Panc1 (cell line): ENCODE results near the gene MAG. TPM values are rescaled to one million over a fixed set of nuclear protein-coding genes. Genes with fewer than 3 reads are reported as not detected.

Experiments
- ATAC-seq: fragments of 200-7000 bp; cut with Tn5 transposase; 2 replicates; pipeline ENCODE4 v1.9.1; 2020; ENCODE audit warnings: mild to moderate bottlenecking, moderate library complexity
- BruUV-seq: library from RNA; stranded (reverse); fragments of 400-500 nt; replicated peaks from 2 replicates; lab custom pipeline; 2021; lab: Mats Ljungman, UMichigan
- CTCF ChIA-PET: fragments of 300-600 bp; sonication (Branson Sonifier 250); formaldehyde crosslinking; loops from one replicate; lab custom pipeline; 2022; ENCODE audit warnings: antibody characterized with exemption; lab: Charles Lee
- POLR2A ChIA-PET: fragments of 300-600 bp; sonication (Branson Sonifier 250); formaldehyde crosslinking; loops from one replicate; lab custom pipeline; 2022; ENCODE audit warnings: antibody characterized with exemption; lab: Charles Lee
- DNase-seq: peaks from one replicate; pipeline ENCODE4 v3.0.0-alpha.2; 2010; ENCODE audit warnings: low read depth, low spot score
- H3K27ac ChIP-seq: 2 replicates; pipeline ENCODE4 v1.5.1; 2011; ENCODE audit warnings: mild to moderate bottlenecking, low read length, inconsistent platforms
- H3K27me3 ChIP-seq: fragments of 200-500 bp; sonication (Bioruptor generic); 2 replicates; pipeline ENCODE4 v1.6.0; 2014; ENCODE audit warnings: low read length, inconsistent platforms; ENCODE audit not compliant: control insufficient read depth, insufficient read depth
- H3K36me3 ChIP-seq: fragments of 200-500 bp; sonication (Bioruptor generic); 2 replicates; pipeline ENCODE4 v1.5.1; 2014; ENCODE audit warnings: inconsistent platforms, mild to moderate bottlenecking, low read length, moderate library complexity; ENCODE audit not compliant: control insufficient read depth, insufficient read depth
- H3K4me1 ChIP-seq: 2 replicates; pipeline ENCODE4 v1.5.1; 2011; ENCODE audit warnings: inconsistent platforms, mild to moderate bottlenecking, low read length, moderate library complexity; ENCODE audit not compliant: control insufficient read depth, insufficient read depth
- H3K4me3 ChIP-seq, 2 experiments: 2 replicates each; pipeline ENCODE4 v1.5.1; 2011 to 2012; ENCODE audit warnings: low read depth in 2 of 2, low read length in 2 of 2, mild to moderate bottlenecking in 2 of 2, inconsistent platforms in 1 of 2, moderate library complexity in 1 of 2
- H3K9me3 ChIP-seq: fragments of 200-500 bp; sonication (Bioruptor generic); 2 replicates; pipeline ENCODE4 v1.5.1; 2014; ENCODE audit warnings: low read depth, mild to moderate bottlenecking, inconsistent platforms, low read length, moderate library complexity; ENCODE audit not compliant: control insufficient read depth, insufficient read depth
- CTCF ChIP-seq: fragments of 450-650 bp; IDR thresholded peaks from 2 replicates; pipeline ENCODE4 v1.5.1; 2017; ENCODE audit warnings: mild to moderate bottlenecking
- POLR2AphosphoS5 ChIP-seq: IDR thresholded peaks from 2 replicates; pipeline ENCODE4 v1.6.1; 2012; ENCODE audit warnings: mild to moderate bottlenecking, low read depth, low read length, moderate library complexity
- REST ChIP-seq, 2 experiments: IDR thresholded peaks; 2 replicates each; pipeline ENCODE4 v1.6.1; 2011 to 2012; ENCODE audit warnings: low read depth in 2 of 2, control low read depth in 1 of 2, low read length in 1 of 2, mild to moderate bottlenecking in 1 of 2, moderate library complexity in 1 of 2; ENCODE audit not compliant: insufficient read depth in 1 of 2
- SIN3A ChIP-seq: IDR thresholded peaks from 2 replicates; pipeline ENCODE4 v1.6.1; 2012; ENCODE audit warnings: low read depth, mild to moderate bottlenecking, low read length, moderate library complexity, borderline replicate concordance; ENCODE audit not compliant: insufficient read depth
- TCF7L2 ChIP-seq: IDR thresholded peaks from 2 replicates; pipeline ENCODE4 v1.6.1; 2011; ENCODE audit warnings: mild to moderate bottlenecking, low read depth, low read length, inconsistent platforms
- in situ Hi-C: cut with HindIII; loops from 2 replicates; pipeline ENCODE4 v1.10.0; 2016; ENCODE audit warnings: low sequenced_read_pairs, low pct_unique_long_range_greater_than_20kb
- intact Hi-C: fragments of 100-400 bp; cut with micrococcal nuclease; formaldehyde crosslinking; loops from one replicate; pipeline ENCODE4 v1.10.0; 2022; ENCODE audit not compliant: unreplicated experiment
- total RNA-seq: library from RNA; stranded (reverse); gene quantifications from one replicate; pipeline ENCODE4 v1.2.1, GENCODE V29; 2021; ENCODE audit not compliant: unreplicated experiment

The MAG gene
- total RNA-seq, 1 experiment from 2014 or later: not detected

- Histone ChIP-seq H3K9me3 (no peaks in the 10 kb centered on the region), H3K4me1 (no peaks in the 10 kb centered on the region), H3K36me3 (no peaks in the 10 kb centered on the region), H3K4me3 (no peak overlapping the region), H3K27ac (no peak overlapping the region), H3K27me3 (no peaks in the 10 kb centered on the region)
- ChIA-PET CTCF (no interaction called here), POLR2A (no interaction called here)
- in situ Hi-C loops: no loop called here
- no TSS peak for BruUV-seq
- DNase-seq: no peak
- TF ChIP-seq CTCF (no peak), POLR2AphosphoS5 (no peak), REST (IDR thresholded peaks at IDR 0.05; ENCODE audit: insufficient read depth in 1 of 2, low read depth in 2 of 2, low read length in 1 of 2) (no peak), SIN3A (no peak), TCF7L2 (no peak)
- intact Hi-C loops: no loop called here
- no peak for ATAC-seq
These were observed 45.4 kb downstream of the MAG start for GRCh38 chr19:35337097-35337983.

GRCh38 chr19:35337984-35338296 is 46.0 kb downstream of the MAG start:
- no peak for ATAC-seq
- DNase-seq: no peak
- ChIA-PET CTCF (no interaction called here), POLR2A (no interaction called here)
- H3K4me3 ChIP-seq: no peak overlapping the region
- H3K27me3 ChIP-seq: no peaks in the 10 kb centered on the region
- no TSS peak for BruUV-seq
- no peaks in the 10 kb centered on the region for H3K36me3 ChIP-seq
- no peaks in the 10 kb centered on the region for H3K9me3 ChIP-seq
- intact Hi-C loops: no loop called here
- H3K27ac ChIP-seq: no peak overlapping the region
- no peaks in the 10 kb centered on the region for H3K4me1 ChIP-seq
- TF ChIP-seq CTCF: no peak
- no peak for TF ChIP-seq TCF7L2
- in situ Hi-C loops: no loop called here
